ENCODE data around the gene POLQ.

DNA sequence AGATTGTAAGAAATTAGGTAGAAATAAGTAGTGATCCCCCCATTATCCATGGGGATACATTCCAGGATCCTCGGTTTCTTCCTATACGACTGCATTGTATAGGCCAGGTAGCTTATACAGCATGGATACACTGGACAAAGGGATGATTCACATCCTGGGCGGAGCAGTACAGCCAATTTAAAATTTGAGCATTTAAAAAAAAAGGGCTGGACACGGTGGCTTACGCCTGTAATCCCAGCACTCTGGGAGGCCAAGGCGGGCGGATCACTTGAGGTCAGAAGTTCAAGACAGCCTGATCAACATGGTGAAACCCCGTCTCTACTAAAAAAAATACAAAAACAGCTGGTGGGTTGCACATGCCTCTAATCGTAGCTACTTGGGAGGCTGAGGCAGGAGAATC, 21.0 kb upstream of the POLQ start:
- TF ChIP-seq, protein P1, sequence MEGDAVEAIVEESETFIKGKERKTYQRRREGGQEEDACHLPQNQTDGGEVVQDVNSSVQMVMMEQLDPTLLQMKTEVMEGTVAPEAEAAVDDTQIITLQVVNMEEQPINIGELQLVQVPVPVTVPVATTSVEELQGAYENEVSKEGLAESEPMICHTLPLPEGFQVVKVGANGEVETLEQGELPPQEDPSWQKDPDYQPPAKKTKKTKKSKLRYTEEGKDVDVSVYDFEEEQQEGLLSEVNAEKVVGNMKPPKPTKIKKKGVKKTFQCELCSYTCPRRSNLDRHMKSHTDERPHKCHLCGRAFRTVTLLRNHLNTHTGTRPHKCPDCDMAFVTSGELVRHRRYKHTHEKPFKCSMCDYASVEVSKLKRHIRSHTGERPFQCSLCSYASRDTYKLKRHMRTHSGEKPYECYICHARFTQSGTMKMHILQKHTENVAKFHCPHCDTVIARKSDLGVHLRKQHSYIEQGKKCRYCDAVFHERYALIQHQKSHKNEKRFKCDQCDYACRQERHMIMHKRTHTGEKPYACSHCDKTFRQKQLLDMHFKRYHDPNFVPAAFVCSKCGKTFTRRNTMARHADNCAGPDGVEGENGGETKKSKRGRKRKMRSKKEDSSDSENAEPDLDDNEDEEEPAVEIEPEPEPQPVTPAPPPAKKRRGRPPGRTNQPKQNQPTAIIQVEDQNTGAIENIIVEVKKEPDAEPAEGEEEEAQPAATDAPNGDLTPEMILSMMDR (IDR thresholded peaks at IDR 0.05): no peak
- TF ChIP-seq NR1H2 (CRISPR knock-in tag; IDR thresholded peaks at IDR 0.05) (no peak), CREM (CRISPR knock-in tag; IDR thresholded peaks at IDR 0.05) (no peak), CBFB (CRISPR knock-in tag; IDR thresholded peaks at IDR 0.05; ENCODE audit: low read depth) (no peak), RORB (CRISPR knock-in tag; IDR thresholded peaks at IDR 0.05) (no peak)
- TF ChIP-seq, protein P2, sequence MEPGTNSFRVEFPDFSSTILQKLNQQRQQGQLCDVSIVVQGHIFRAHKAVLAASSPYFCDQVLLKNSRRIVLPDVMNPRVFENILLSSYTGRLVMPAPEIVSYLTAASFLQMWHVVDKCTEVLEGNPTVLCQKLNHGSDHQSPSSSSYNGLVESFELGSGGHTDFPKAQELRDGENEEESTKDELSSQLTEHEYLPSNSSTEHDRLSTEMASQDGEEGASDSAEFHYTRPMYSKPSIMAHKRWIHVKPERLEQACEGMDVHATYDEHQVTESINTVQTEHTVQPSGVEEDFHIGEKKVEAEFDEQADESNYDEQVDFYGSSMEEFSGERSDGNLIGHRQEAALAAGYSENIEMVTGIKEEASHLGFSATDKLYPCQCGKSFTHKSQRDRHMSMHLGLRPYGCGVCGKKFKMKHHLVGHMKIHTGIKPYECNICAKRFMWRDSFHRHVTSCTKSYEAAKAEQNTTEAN (CRISPR knock-in tag; IDR thresholded peaks at IDR 0.05): no peak
